A673 (cell line): ENCODE data around the gene C1R. TPM values are rescaled to one million over a fixed set of nuclear protein-coding genes. Genes with fewer than 3 reads are reported as not detected.

Source experiments
- BruUV-seq: library from RNA; stranded (reverse); fragments of 400-500 nt; replicated peaks from 2 replicates; lab custom pipeline; 2021; lab: Mats Ljungman, UMichigan
- CTCF ChIA-PET: fragments of 300-600 bp; sonication (Branson Sonifier 250); formaldehyde crosslinking; loops from one replicate; lab custom pipeline; 2022; ENCODE audit warnings: antibody characterized with exemption; lab: Charles Lee
- POLR2A ChIA-PET: fragments of 300-600 bp; sonication (Branson Sonifier 250); formaldehyde crosslinking; loops from one replicate; lab custom pipeline; 2022; ENCODE audit warnings: antibody characterized with exemption; ENCODE audit not compliant: low non-redundant PET; lab: Charles Lee
- DNase-seq: peaks from one replicate; pipeline ENCODE4 v3.0.0-alpha.2; 2015; ENCODE audit warnings: low spot score
- H3K27ac ChIP-seq: fragments of 200-600 bp; sonication (generic); 2 replicates; pipeline ENCODE4 v1.5.1; 2016; ENCODE audit warnings: mixed run types, low read depth, mild to moderate bottlenecking, mixed read lengths, antibody characterized with exemption, low read length; ENCODE audit not compliant: poor library complexity, severe bottlenecking
- H3K27me3 ChIP-seq: fragments of 200-600 bp; sonication (generic); replicated peaks from 2 replicates; pipeline ENCODE4 v1.6.1; 2017; ENCODE audit warnings: mixed run types, low read depth, mild to moderate bottlenecking, mixed read lengths, antibody characterized with exemption, low read length; ENCODE audit not compliant: insufficient read depth, poor library complexity
- H3K36me3 ChIP-seq: fragments of 200-600 bp; sonication (generic); 2 replicates; pipeline ENCODE4 v1.6.1; 2016; ENCODE audit warnings: mixed run types, mild to moderate bottlenecking, mixed read lengths, antibody characterized with exemption, low read length; ENCODE audit not compliant: insufficient read depth, poor library complexity, severe bottlenecking
- H3K4me1 ChIP-seq: fragments of 200-600 bp; sonication (generic); 2 replicates; pipeline ENCODE4 v1.6.1; 2017; ENCODE audit warnings: mixed run types, mild to moderate bottlenecking, mixed read lengths, antibody characterized with exemption, low read length; ENCODE audit not compliant: insufficient read depth, poor library complexity, severe bottlenecking
- H3K4me3 ChIP-seq: fragments of 200-600 bp; sonication (generic); 2 replicates; pipeline ENCODE4 v1.5.1; 2016; ENCODE audit warnings: low read depth, mixed run types, mild to moderate bottlenecking, mixed read lengths, low read length; ENCODE audit not compliant: poor library complexity, severe bottlenecking
- H3K9me3 ChIP-seq: fragments of 200-600 bp; sonication (generic); 2 replicates; pipeline ENCODE4 v1.6.1; 2016; ENCODE audit warnings: mixed run types, low read depth, mild to moderate bottlenecking, mixed read lengths, antibody characterized with exemption, low read length; ENCODE audit not compliant: poor library complexity, severe bottlenecking
- CTCF ChIP-seq: fragments of 300-800, 200-600 bp; sonication (generic); conservative IDR thresholded peaks from 2 replicates; pipeline ENCODE4 v1.5.1; 2017; ENCODE audit warnings: low read depth, mild to moderate bottlenecking, antibody characterized with exemption, low read length, moderate library complexity, mixed read lengths
- EZH2 ChIP-seq: fragments of 200-600 bp; sonication (generic); IDR thresholded peaks from 2 replicates; pipeline ENCODE4 v1.6.1; 2017; ENCODE audit warnings: borderline replicate concordance, low read depth, mild to moderate bottlenecking, mixed read lengths, antibody characterized with exemption, low read length; ENCODE audit not compliant: poor library complexity, severe bottlenecking
- intact Hi-C: fragments of 100-400 bp; cut with micrococcal nuclease; formaldehyde crosslinking; loops from one replicate; pipeline ENCODE4 v1.10.0; 2022; ENCODE audit not compliant: unreplicated experiment
- total RNA-seq: library from RNA; stranded (reverse); gene quantifications from 2 replicates; pipeline ENCODE4 v1.2.3, GENCODE V29; 2021

The C1R gene
- total RNA-seq, 1 experiment from 2014 or later = 10.9 TPM

DNA sequence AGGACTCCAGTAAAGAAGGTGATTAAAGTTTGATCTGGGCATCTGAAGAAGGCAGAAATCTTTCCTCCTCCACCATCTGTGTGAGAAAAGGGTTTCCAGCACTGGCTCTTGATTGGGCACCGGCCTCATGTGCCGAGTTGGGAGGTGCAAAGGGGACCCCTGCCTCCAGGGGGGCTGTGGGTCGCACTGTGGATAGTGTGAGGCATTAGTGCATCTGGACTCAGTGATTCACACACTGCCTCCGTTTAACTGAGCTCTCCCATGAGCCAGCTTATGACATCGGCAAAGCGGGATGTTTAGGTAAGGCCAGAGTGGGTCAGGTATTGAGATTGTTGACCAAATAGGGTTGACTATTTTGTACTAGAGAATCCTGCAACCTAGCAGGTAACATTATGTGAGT is 22.9 kb downstream of the C1R start:
- Histone ChIP-seq H3K4me3 (no peak overlapping the region), H3K27me3 (no peaks in the 10 kb centered on the region), H3K9me3 (no peaks in the 10 kb centered on the region), H3K4me1 (no peaks in the 10 kb centered on the region), H3K27ac (no peak overlapping the region), H3K36me3 (no peaks in the 10 kb centered on the region)
- DNase-seq = no peak
- ChIA-PET CTCF (no interaction called here), POLR2A (no interaction called here)
- intact Hi-C loops = no loop called here
- no TSS peak for BruUV-seq
- TF ChIP-seq EZH2 (no peak), CTCF (no peak)

DNA sequence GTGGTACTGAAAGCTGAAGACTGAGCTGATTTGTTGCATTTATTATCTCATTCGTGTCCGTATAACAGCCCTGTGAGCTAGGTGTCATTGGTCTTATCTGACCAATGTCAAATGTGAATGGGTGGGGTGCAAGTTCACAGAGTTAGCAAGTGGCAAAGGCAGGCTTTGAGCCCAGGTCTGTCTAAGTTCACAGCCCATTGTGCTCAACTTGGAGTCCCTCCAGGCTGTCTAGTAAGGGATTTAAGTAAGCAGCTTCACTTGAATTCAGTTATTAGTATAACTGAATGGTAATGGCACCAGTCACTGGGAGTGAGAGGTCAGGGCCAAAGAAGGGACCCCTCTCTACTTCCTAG is 23.3 kb downstream of the C1R start:
- H3K27ac ChIP-seq = no peak overlapping the region
- no peaks in the 10 kb centered on the region for H3K4me1 ChIP-seq
- no peaks in the 10 kb centered on the region for H3K27me3 ChIP-seq
- no peak overlapping the region for H3K4me3 ChIP-seq
- no peak for DNase-seq
- H3K9me3 ChIP-seq = no peaks in the 10 kb centered on the region
- H3K36me3 ChIP-seq = no peaks in the 10 kb centered on the region
- intact Hi-C loops = no loop called here
- TF ChIP-seq CTCF (no peak), EZH2 (no peak)
- ChIA-PET CTCF (no interaction called here), POLR2A (no interaction called here)
- BruUV-seq = no TSS peak

DNA sequence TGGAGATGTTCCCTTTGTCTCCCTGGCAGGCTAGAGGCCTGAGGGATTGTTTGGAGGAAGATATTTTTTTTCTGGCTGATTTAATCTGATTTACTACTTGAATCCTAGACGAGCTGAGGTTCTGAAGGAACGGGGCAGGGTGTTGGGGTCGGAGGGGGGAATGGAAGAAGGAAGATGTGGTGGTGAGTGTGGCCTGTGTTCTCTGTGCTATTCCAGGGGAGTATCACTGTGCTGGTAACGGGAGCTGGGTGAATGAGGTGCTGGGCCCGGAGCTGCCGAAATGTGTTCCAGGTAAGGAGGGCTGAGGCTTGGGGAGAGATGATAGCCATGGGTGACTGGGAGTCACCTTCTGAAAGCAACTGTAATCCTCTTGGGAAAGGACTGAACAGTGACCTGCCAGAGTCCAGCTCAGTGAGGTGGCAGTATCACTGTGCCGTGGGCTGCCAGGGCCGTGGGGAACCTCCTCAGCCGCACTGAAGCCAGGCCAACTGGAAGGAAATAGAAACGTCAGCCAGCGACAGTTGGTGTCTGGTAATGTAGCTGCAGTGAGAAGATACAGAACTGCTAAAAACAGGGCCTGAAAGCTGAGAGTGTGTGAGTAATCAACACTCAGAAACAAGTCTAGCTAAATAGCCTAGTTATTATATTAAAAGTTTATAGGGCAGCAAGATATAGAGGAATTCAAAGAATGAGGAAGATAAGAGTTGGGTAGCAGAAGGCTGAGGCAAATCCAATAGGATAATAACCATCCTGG is 23.8 kb downstream of the C1R start:
- intact Hi-C loops = no loop called here
- BruUV-seq = no TSS peak
- H3K9me3 ChIP-seq = no peaks in the 10 kb centered on the region
- no peak for DNase-seq
- H3K4me3 ChIP-seq = no peak overlapping the region
- H3K27ac ChIP-seq = no peak overlapping the region
- POLR2A ChIA-PET = no interaction called here
- CTCF ChIA-PET = no interaction called here
- H3K36me3 ChIP-seq = no peaks in the 10 kb centered on the region
- H3K4me1 ChIP-seq = no peaks in the 10 kb centered on the region
- no peaks in the 10 kb centered on the region for H3K27me3 ChIP-seq
- TF ChIP-seq EZH2 (no peak), CTCF (no peak)
